Stomach (tissue), 4 donors: ENCODE measurements around the gene RPRM.
"Not testable (repeated sequence)": the region's sequence is repeated elsewhere in the genome, so short reads cannot be mapped to it uniquely, and the experiment has no call there.

Experiments
- POLR2A ChIP-seq, 4 donors: fragments of 450-650 bp; IDR thresholded peaks; one replicate each; pipeline ENCODE4 v1.6.1; 2016; ENCODE audit warnings: antibody characterized with exemption in 4 of 4, control low read depth in 2 of 4, mild to moderate bottlenecking in 1 of 4, moderate library complexity in 1 of 4
- POLR2AphosphoS5 ChIP-seq, 3 donors: sonication (generic); formaldehyde crosslinking; IDR thresholded peaks; one replicate each; pipeline ENCODE4 v1.6.1; 2016; ENCODE audit warnings: antibody characterized with exemption in 3 of 3
- TF ChIP-seq, protein P1 (sequence below), 7 experiments: fragments of 450-650 bp in 4 of 7; fragments of 200-600 bp in 3 of 7; sonication (generic) in 3 of 7; IDR thresholded peaks; one replicate each; pipeline ENCODE4 v1.5.1; 2016 to 2019; ENCODE audit warnings: antibody characterized with exemption in 7 of 7, control low read depth in 2 of 7, mild to moderate bottlenecking in 1 of 7

DNA sequence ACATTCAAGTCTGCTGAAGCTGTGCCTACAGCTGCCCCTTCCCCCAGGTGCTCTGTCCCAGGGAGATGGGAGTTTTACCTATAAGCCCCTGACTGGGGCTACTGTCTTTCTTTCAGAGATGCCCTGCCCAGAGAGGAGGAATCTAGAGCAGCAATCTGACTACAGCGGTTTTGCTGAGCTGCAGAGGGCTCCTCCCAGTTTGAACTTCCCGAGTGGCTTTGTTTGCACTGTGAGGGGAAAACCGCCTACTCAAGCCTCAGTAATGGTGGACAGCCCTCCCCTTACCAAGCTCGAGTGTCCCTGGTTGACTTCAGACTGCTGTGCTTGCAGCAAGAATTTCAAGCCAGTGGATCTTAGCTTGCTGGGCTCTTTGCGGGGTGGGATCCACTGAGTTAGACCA lies 35.9 kb downstream of the RPRM start:
- TF ChIP-seq, protein P1, sequence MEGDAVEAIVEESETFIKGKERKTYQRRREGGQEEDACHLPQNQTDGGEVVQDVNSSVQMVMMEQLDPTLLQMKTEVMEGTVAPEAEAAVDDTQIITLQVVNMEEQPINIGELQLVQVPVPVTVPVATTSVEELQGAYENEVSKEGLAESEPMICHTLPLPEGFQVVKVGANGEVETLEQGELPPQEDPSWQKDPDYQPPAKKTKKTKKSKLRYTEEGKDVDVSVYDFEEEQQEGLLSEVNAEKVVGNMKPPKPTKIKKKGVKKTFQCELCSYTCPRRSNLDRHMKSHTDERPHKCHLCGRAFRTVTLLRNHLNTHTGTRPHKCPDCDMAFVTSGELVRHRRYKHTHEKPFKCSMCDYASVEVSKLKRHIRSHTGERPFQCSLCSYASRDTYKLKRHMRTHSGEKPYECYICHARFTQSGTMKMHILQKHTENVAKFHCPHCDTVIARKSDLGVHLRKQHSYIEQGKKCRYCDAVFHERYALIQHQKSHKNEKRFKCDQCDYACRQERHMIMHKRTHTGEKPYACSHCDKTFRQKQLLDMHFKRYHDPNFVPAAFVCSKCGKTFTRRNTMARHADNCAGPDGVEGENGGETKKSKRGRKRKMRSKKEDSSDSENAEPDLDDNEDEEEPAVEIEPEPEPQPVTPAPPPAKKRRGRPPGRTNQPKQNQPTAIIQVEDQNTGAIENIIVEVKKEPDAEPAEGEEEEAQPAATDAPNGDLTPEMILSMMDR (IDR thresholded peaks at IDR 0.05), result not testable (repeated sequence)
- not testable (repeated sequence) for TF ChIP-seq POLR2A, POLR2AphosphoS5 (IDR thresholded peaks at IDR 0.05)
